Endometrial microvascular endothelial cells (primary cell): ENCODE measurements around the gene GAL. TPM values are rescaled to one million over a fixed set of nuclear protein-coding genes. Genes with fewer than 3 reads are reported as not detected.
"Not testable (repeated sequence)": the region's sequence is repeated elsewhere in the genome, so short reads cannot be mapped to it uniquely, and the experiment has no call there.

Source experiments
- in situ Hi-C: cut with HindIII; loops from 2 replicates; pipeline ENCODE4 v1.10.0; 2017; ENCODE audit warnings: low sequenced_read_pairs, low pct_unique_long_range_greater_than_20kb; ENCODE audit errors: inconsistent ontology term
- total RNA-seq: library from RNA; depleted of rRNA; stranded (reverse); fragments of >200 nt; gene quantifications from one replicate; pipeline ENCODE4 v1.2.3, GENCODE V29; 2015; ENCODE audit errors: inconsistent ontology term

The GAL gene, protein sequence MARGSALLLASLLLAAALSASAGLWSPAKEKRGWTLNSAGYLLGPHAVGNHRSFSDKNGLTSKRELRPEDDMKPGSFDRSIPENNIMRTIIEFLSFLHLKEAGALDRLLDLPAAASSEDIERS
- total RNA-seq, result 4.0 TPM

- in situ Hi-C loops, result no loop called here
These were observed at the start of gene GAL for GRCh38 chr11:68684385-68685356. GAL (plus strand) TSS chr11:68684544; CDS start chr11:68684924, 380 bp downstream.

DNA sequence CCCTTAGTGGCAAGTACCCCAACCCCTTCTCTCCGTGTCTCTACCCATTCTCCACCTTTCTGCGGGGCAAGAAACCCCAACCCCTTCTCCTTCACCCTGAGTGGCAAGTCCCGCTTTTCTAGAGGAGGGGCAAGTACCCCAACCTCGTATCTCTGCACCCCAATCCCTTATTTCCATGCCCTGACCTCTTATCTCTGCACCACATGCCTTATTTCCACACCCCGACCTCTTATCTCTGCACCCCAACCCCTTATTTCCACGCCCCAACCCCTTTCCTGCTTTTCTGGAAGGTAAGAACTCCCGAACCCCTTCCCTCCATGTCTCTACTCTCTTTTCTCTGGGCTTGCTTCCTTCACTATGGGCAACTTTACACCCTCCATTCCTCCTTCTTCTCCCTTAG is 49.7 kb upstream of the GAL start:
- in situ Hi-C loops, result not testable (repeated sequence)

DNA sequence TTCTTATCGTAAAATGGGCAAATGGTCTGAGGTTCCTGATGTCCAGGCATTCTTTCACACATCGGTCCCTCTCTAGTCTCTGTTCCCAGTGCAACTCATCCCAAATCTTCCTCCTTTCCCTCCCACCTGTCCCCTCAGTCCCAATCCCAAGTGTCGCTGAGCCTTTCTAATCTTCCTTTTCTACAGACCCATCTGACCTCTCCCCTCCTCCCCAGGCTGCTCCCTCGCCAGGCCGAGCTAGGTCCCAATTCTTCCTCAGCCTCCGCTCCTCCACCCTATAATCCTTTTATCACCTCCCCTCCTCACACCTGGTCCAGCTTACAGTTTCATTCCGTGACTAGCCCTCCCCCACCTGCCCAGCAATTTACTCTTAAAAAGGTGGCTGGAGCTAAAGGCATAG is 49.2 kb upstream of the GAL start:
- in situ Hi-C loops, result not testable (repeated sequence)

DNA sequence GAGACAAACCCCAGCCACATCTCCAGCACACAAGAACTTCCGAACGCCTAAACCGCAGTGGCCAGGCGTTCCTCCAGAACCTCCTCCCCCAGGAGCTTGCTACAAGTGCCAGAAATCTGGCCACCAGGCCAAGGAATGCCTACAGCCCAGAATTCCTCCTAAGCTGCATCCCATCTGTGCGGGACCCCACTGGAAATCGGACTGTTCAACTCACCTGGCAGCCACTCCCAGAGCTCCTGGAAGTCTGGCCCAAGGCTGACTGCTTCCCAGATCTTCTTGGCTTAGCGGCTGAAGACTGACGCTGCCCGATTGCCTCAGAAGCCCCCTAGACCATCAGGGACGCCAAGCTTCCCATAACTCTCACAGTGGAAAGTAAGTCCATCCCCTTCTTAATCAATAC is 48.5 kb upstream of the GAL start:
- in situ Hi-C loops, result not testable (repeated sequence)

- in situ Hi-C loops, result not testable (repeated sequence)
These were observed 45.0 kb upstream of the GAL start for GRCh38 chr11:68639322-68639721.

GRCh38 chr11:68641880-68642279 is 42.5 kb upstream of the GAL start:
- in situ Hi-C loops, result no loop called here

DNA sequence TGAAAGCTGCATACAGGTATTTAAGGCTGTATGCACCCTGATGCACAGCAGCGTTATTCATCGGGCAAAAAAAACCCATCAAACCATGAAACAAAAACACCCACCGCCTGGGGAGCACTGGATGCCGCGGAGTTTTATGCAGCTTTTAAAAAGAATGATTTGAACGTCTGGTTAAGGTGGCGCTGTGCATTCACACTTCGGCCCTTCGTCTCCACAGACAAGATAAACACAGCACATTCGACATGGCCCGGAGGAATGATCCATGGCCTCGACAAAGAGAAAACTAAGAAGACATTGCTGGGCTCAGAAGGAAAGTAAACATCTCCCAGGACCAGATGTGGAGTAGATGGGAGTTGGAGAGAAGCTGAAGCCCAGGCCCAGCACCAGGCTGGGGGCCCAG is 40.8 kb upstream of the GAL start:
- in situ Hi-C loops, result no loop called here

DNA sequence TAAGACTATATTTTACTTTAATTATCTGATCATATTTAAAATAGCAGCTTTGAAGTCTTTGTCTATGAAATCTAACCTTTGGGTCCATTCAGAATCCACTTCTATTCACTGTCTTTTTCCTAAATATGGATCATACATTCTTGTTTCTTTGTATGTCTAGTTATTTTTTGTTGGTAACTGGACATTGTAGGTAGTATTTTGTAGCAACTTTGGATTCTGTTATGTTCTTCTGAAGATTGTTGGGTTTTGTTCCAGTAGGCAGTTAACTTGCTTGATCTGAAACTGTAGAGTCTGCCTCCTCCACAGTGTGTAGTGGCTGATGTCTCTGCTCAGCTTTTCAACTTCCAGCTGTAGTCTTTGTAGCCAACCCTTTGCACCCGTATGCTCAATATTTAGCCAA is 37.5 kb upstream of the GAL start:
- in situ Hi-C loops, result no loop called here

DNA sequence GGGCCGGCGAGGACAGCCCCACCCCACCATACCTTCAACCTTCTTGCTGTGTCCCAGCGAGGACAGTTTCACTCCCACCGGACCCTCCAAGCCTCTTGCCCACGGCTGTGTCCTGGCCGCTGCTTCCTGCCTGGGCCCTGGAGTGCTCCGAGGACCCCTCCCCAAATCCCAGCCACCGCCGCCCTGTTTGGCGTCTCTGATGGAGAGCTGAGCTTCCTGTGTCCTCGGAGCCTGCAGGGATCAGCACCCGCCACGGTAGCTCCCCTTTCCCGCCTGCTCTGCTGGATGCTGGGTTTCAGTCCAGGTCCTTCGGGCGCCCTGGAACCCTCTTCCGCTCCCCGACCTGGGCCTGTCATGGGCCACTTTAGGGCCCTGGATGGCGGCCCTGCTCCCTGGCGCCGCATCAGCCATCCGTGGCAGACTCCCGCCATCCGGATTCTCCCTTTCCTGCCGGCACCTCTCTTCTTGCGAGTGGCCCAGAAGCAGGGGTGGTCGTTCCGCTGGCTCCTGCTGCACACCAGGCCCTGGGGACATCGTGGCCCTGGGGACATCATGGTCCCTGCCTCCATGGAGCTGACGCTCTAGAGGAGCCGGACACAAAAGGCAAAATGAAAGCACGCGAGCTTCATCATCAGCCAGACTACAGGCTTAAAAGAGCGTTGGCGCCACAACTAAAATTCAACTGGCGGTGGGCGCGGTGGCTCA is 34.3 kb upstream of the GAL start:
- in situ Hi-C loops, result no loop called here

DNA sequence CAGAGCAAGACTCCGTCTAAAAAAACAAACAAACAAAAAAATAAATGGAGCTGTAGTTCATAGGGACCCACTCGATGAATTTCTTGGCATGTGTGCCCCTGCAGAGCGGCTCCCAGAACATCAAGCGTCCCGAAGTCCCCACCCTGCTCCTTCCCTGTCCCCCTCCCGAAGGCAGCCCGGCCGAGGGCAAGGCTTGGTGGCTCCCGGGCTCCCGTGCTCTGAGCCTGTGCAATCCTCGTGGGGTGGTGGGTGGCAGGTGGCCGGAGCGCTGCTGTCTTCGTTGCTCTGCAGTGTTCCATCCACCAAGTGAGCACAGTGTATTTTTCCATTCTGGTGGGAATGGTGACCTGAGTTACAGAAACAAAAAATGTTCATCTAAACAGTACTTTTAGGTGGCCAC is 33.5 kb upstream of the GAL start:
- in situ Hi-C loops, result no loop called here

GRCh38 chr11:68651208-68651984 is 32.9 kb upstream of the GAL start:
- in situ Hi-C loops, result no loop called here

- in situ Hi-C loops, result no loop called here
These were observed 32.2 kb upstream of the GAL start for GRCh38 chr11:68651985-68652682.

GRCh38 chr11:68652683-68653156 is 31.6 kb upstream of the GAL start:
- in situ Hi-C loops, result no loop called here

- in situ Hi-C loops, result no loop called here
These were observed 30.6 kb upstream of the GAL start for GRCh38 chr11:68653486-68654430.

GRCh38 chr11:68654978-68655377 is 29.4 kb upstream of the GAL start:
- in situ Hi-C loops, result no loop called here

DNA sequence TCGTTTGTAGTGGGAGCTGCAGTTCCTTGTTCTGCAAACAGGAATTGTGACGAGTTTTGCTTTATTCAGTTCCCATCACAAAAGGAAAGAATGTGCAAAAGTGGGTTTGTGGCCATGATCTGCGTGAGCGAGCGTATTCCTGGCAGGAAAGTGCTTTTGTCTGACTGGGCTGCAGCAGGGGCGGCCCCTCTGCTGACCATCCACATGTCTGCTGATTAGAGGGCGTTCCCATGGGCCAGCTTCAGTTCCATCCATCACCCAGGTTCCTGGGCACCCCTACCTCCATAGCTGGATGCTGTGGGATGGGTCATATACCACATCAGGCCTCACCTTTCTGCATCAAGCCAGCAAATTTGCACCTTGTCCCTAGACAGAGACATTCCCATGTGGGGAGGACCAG is 28.9 kb upstream of the GAL start:
- in situ Hi-C loops, result no loop called here

- in situ Hi-C loops, result no loop called here
These were observed 28.5 kb upstream of the GAL start for GRCh38 chr11:68655806-68656205.
